SIG-M5 treated with dmso at 0.1 percent for 504 hours (cell line): Measurements from ENCODE around the gene CCDC18.
"Not testable (repeated sequence)": the region's sequence is repeated elsewhere in the genome, so short reads cannot be mapped to it uniquely, and the experiment has no call there.

ENCODE experiments used
- DNase-seq: peaks from one replicate; lab custom pipeline; 2025; ENCODE audit not compliant: unreplicated experiment; lab: John Stamatoyannopoulos, UW

CCDC18 gene

DNA sequence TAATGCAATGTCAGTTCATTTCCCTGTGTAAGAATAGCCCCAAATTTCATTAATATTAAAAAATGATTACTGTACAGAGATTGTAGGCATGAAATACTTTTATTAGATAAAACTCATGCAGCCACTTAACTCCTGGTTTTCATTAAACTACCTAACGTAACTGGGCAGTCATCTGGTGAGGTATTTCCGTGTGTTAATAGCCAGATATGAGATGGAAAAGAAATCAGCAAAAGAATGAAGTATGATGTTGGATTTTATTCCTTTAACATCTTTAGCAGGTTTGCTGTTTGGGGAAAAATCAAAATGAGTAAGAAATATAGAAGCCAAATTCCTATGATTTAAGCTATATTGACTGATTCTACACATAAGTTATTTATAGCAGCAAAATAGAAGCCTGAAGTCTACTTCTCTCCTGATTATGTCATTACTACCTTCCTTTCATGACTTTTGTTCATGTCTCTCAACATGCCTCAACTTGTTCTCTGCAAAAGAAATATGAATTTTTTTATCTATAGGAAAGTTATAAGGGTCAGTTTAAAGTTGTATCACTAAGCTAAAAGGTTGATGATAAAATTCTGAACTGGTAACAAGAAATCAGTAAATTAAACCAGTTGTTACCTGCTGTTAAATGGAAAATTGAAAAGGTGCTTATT lies 42.6 kb downstream of the CCDC18 start:
- no peak for DNase-seq

DNA sequence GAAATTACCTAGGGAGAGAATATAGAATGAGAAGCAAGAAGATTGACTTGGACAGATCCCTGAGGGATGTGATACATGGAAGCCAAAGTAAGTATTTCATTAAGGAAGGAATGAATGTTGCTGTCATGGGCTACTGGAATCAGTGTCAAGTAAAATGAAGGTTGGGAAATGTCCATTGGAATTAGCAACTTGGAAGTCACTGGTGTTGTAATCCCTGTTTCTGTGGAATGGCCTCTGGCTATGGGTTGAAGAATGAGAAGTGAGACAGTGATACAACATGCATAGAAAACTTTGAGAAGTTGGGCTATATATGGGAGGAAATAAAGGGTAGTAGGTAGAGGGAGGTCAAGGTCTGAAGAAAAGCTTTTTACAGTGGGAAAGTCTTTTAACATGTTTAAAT lies 54.7 kb downstream of the CCDC18 start:
- DNase-seq: no peak

DNA sequence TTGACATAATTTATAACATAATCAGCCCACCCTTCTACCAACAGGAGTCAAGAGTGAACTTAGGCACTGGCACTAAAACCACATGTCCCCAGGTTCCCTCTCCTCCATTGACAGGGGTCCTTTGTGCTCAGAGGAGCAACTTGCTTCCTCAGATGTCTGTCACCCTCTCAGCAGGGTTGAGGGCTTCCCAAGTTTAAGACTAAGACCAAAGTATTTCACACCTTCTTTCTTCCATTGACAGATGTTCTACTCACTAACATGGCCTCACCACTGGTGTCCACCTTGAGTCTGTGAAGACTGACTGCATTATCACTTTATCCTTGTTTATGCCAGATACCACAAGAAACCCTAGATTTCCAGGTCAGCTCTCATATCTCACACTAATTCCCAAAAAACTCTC lies 56.5 kb downstream of the CCDC18 start:
- DNase-seq: no peak

DNA sequence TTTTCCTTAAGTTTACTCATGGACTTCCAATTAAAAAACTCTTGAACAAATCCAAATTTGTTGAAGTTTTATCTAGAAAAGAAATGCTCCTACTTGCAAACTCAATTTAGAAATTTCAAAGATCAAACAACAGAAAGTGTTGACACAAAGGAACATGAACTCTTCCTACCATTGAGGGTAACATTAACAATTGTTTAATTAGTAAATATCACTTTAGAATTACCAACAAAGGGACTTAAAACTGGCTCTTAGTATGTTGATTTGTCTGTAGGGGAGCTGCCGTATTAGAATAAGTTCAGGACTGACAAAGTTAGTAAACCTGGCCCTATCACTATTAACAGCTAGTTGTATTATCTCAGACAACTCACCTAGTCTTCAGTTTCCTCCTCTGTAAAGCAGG lies 57.9 kb downstream of the CCDC18 start:
- no peak for DNase-seq

DNA sequence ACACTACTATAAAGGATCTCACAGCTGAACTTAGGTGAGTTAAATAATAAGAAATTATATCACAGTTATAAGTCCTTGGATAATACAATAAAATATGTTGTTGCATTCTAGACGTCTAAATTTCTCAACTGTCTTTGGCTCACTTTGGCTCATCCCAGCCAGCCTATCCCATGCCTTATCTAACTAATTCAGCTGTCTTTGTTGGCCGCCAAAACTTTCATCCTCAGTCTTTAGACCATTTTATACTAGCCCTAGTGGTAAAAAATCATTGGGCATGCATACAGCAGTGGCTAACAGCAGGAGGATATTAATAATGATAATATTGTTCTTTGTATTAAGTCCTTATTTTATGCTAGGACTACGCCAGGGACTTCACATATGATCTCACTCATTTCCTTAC lies 59.3 kb downstream of the CCDC18 start:
- DNase-seq: no peak

DNA sequence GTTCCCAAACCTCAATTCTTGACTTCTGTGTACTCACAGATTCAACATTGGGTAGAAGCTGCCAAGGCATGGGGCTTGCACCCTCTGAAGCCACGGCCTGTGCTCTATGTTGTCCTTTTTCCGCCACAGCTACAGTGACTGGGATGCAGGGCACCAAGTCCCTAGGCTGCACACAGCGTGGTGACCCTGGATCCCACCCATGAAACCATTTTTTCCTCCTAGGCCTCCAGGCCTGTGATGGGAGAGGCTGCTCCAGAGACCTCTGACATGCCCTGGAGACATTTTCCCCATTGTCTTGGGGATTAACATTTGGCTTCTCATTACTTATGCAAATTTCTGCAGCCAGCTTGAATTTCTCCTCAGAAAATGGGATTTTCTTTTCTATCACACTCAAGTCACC lies 62.7 kb downstream of the CCDC18 start:
- DNase-seq: not testable (repeated sequence)

DNA sequence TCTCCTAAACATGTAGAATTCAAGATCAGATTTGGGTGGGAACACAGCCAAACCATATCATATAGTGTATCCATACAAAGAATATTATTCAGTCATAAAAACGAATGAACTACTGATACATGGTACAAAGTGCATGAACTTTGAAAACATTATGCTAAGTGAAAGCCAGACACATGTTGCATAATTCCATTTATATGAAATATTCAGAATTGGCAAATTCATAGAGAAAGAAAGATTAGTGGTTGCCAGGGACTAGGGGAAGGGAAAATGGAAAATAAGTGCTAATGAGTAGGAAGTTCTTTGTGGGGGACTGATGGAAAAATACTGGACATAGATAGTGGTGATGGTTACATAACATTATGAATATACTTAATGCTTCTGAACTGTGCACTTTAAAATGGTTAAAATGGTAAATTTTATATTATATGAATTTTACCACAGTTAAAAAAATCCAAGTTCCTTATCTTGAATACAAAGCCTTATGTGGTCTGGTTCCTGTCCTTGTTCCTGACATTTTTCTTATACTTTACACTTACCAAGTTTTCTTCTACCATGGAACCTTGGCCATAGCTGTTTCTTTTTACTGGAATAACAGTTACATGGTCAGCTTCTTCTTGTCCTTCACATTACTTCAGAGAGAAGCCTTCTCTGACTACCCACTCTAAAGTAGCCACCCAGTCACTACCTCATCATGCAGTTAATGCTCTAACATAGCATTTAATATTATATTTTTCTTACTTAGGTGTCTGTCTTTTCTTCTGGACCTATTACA lies 64.0 kb downstream of the CCDC18 start:
- no peak for DNase-seq

DNA sequence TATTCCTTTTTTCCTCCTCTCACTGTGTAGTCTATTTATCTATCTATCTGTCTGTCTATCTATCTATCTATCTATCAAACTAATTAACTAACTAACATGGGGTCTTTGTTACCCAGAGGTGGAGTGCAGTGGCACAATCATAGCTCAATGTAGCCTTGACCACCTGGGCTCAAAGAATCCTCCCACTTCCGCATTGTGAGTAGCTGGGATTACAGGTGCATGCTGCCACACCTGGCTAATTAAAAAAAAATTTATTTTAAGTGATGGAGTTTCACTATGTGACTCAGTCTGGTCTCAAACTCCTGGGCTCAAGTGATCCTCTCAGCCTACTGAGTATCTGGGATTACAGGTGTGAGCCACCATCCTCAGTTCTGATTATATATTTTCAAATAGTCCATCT lies 71.4 kb downstream of the CCDC18 start:
- DNase-seq: no peak

DNA sequence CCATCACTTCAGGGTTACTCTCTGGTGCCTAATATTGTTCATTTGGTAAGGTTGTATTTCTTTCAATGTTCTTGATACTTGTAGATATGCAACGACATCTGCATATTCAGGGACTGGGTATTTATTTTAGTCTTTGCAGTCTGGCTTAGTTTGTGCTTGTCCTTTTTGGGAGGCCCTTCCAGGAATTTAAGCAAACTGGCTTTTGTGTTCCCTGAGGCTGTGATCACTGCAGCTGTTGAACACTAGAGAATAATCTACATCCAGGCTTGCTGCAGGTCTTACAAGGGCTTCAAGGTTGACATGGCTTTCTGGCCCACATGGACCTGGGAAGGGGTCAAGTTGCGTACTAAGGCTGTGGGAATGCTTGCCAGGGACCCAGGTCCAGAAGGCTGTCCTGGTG lies 72.1 kb downstream of the CCDC18 start:
- DNase-seq: no peak

DNA sequence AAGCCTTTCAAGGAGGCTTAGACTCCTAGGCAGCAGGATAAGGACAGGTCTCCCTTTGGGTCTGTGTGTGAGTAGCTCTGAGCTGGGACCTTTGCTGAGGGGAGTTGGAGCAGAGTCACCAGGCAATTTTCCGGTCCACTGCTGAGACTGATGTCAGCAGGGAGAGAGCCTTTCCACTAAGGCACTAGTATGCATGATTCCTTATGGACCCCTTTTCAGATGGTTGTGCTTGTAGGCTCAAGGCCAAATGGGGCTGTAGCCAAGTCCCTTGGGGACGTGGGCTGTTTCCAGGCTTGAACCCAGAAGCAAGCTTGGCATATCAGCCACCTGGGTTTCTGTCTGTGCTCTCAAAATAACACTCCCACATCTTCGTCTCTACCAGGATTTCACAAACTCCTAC lies 73.0 kb downstream of the CCDC18 start:
- DNase-seq: no peak

DNA sequence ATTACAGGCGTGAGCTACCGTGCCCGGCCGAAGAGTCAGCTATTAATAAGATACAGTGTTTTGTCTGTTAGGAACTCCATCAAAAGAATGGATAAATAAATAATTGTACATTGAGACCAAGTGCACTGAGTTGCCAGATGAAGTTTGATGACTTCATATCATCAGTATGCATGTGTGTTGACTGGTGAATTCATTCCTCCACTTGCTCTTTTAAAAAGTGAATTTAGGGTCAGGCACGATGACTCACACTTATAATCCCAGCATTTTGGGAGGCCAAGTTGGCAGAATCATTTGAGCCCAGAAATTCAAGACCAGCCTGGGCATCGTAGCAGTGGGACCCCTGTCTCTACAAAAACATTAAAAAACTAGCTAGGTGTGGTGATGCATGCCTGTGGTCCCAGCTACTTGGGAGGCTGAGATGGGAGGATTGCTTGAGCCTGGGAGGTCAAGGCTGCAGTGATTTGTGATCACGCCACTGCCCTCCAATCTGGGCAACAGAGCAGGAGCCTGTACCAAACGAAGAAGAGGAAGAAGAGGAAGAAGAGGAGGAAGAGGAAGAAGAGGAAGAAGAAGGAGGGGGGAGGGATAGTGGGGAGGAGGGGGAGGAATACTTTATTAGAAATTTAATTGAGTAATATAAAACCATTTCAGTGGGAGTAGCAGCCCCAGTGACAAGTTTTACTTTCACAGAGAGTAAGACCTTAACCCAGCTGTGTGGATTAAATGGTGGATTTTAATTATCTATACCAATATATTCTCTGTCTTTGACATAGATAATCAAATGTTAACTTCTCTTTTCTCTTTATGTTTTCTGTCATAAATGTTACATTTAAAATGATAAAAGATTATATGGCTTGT lies 74.9 kb downstream of the CCDC18 start:
- no peak for DNase-seq

DNA sequence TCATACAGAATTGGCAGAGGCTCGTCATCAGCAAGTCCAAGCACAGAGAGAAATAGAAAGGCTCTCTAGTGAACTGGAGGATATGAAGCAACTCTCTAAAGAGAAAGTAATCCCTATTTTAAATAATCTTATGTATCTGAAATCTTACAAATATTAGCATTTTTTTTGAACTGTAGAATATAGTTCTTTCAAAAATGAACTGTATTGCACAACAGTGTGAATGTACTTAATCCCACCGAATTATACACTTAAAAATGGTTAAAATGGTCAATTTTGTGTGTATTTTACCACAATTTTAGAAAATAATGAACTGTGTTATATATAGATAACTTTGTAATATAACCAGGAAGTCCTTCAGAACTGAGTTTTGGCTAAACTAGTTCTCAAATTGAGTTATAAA lies 75.9 kb downstream of the CCDC18 start:
- no peak for DNase-seq

DNA sequence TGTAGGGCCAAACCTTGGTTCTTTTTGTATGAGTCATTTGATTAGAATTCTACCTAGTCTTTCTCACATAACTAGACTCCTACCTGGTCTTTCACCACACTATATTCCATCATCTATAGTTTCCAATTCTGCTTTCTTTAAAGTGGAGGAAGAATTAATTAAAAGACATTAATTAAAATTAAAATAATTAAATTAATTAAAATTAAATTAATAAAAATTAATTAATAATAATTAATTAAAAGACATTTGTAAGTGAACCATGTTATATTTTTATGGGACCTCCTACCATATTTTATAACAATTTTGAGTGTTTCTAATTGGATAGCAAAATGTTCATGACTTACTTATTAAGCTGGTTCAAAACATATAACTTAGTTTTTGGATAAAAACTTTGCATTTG lies 77.4 kb downstream of the CCDC18 start:
- DNase-seq: no peak

DNA sequence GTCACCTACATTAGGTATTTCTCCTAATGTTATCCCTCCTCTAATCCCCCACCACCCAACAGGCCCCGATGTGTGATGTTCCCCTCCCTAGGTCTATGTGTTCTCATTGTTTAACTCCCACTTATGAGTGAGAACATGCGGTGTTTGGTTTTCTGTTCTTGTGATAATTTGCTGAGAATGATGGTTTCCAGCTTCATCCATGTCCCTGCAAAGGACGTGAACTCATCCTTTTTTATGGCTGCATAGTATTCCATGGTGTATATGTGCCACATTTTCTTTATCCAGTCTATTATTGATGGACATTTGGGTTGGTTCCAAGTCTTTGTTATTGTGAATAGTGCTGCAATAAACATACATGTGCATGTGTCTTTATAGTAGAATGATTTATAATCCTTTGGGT lies 80.2 kb downstream of the CCDC18 start:
- DNase-seq: not testable (repeated sequence)

DNA sequence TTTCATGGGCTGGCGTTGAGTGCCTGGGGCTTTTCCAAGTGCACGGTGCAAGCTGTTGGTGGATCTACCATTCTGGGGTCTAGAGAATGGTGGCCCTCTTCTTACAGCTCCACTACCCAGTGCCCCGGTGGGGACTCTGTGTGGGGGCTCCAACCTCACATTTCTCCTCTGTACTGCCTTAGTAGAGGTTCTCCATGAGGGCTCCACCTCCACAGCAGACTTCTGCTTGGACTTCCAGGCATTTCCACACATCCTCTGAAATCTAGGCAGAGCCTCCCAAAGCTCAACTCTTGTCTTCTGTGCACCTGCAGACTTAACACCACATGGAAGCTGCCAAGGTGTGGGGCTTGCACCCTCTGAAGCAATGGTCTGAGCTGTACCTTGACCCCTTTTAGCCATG lies 82.1 kb downstream of the CCDC18 start:
- DNase-seq: no peak

DNA sequence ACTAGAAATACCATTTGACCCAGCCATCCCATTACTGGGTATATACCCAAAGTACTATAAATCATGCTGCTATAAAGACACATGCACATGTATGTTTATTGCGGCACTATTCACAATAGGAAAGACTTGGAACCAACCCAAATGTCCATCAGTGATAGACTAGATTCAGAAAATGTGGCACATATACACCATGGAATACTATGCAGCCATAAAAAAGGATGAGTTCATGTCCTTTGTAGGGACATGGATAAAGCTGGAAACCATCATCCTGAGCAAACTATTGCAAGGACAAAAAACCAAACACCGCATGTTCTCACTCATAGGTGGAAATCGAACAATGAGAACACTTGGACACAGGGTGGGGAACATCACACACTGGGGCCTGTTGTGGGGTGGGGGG lies 88.4 kb downstream of the CCDC18 start:
- not testable (repeated sequence) for DNase-seq

DNA sequence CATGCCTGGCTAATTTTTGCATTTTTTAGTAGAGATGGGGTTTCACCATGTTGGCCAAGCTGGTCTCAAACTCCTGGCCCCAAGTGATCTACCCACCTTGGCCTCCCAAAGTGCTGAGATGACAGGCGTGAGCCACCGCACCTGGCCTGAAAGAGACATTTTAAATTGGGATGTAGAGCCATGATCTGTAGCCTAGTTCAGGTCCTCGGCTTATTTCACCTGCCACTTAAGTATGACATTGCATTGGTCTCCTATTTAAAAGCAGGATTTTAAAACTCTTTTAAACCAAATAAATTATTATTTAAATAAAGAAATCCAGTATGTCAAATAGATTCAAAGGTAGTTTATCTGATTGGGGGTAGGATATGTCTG lies 94.7 kb downstream of the CCDC18 start:
- not testable (repeated sequence) for DNase-seq

DNA sequence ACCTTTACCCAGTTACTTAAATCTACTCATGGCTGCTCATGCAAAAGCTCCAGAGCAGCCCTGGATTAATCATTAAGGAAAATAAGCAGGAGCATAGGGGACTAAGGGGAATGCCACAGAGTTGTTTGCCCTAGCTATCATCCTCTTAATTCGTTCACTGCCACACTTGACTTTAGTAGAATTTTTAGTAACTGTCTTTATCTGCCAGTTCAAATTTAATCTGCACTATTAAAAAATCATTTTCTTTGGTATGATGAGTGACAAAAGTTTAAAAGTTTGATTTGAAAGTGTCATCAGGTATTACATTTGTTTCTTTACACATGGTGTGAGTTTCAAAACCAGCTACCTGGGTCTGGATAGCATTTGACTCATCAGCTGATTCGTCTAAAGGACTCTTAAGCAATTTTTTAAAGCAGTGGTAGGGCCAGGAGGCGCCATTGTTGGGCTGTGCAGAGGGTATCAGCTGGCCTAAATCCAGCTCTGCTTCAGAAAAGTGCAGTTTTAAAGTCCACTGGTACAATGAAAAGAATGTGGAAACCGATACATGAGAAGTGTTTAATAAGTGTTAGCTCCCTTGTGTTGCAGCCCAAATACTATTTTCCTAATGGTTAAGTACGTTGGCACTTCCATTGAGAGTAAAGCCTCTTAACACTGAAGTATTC lies 95.2 kb downstream of the CCDC18 start:
- DNase-seq: no peak

DNA sequence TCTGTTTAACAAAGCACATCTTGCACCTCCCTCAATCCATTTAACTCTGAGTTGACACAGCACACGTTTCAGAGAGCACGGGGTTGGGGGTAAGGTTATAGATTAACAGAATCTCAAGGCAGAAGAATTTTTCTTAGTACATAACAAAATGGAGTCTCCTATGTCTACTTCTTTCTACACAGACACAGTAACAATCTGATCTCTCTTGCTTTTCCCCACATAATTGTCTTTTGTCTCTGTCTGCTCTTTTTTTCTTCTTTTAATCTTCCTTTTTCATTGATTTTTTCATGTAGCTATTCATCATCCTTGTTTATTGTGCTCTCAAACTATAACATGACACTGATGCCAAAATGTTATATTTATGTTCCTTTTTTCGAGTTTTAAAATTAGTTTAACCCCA lies 97.0 kb downstream of the CCDC18 start:
- DNase-seq: not testable (repeated sequence)

DNA sequence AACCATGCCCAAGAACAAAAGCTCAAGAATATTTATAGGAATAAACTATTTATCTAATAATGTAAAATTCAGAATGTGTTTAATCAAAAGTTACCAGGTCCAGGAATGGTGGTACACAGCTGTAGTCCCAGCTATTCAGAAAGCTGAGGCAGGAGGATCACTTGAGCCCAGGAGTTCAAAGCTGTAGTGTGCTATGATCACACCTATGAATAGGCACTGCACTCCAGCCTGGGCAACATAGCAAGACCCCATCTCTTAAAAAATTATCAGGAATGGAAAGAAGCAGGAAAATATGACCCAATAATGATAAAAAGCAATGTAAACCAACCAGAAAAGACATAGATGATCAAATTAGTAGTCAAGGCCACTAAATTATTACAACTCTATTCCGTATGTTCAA lies 103.0 kb downstream of the CCDC18 start:
- no peak for DNase-seq

DNA sequence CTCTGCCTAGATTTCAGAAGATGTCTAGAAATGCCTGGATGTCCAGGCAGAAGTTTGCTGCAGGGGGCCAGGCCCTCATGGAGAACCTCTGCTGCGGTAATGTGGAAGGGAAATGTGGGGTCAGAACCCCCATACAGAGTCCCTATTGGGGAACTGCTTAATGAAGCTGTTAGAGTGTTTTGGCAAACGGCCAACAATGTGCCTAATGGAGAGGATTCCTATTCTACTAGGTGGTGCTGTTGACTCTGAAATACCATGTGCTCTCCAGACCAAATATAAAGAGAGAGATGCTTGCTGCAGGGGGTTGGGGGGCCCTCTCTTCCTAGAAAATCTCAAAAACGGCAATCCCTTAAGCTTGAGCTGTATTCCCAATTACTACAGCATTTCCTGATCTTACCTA lies 108.0 kb downstream of the CCDC18 start:
- DNase-seq: no peak
